ENCODE results near the gene C16orf74. TPM values are rescaled to one million over a fixed set of nuclear protein-coding genes. Genes with fewer than 3 reads are reported as not detected.
A peak's percentile ranks its signal among the peaks of the same experiment; 100 is the strongest.

The C16orf74 gene
- total RNA-seq, 1 donor = 0.81 TPM

GRCh38 chr16:85715169-85716021, 35.5 kb downstream of the C16orf74 start:
- no peak overlapping the region for H3K4me3 ChIP-seq (ENCODE audit: low read depth, low read length)
- peak; percentile 22 for DNase-seq (ENCODE audit: low read depth)
- TF ChIP-seq, protein P1, sequence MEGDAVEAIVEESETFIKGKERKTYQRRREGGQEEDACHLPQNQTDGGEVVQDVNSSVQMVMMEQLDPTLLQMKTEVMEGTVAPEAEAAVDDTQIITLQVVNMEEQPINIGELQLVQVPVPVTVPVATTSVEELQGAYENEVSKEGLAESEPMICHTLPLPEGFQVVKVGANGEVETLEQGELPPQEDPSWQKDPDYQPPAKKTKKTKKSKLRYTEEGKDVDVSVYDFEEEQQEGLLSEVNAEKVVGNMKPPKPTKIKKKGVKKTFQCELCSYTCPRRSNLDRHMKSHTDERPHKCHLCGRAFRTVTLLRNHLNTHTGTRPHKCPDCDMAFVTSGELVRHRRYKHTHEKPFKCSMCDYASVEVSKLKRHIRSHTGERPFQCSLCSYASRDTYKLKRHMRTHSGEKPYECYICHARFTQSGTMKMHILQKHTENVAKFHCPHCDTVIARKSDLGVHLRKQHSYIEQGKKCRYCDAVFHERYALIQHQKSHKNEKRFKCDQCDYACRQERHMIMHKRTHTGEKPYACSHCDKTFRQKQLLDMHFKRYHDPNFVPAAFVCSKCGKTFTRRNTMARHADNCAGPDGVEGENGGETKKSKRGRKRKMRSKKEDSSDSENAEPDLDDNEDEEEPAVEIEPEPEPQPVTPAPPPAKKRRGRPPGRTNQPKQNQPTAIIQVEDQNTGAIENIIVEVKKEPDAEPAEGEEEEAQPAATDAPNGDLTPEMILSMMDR (IDR thresholded peaks at IDR 0.05; ENCODE audit: insufficient read depth, low read length) = no peak

DNA sequence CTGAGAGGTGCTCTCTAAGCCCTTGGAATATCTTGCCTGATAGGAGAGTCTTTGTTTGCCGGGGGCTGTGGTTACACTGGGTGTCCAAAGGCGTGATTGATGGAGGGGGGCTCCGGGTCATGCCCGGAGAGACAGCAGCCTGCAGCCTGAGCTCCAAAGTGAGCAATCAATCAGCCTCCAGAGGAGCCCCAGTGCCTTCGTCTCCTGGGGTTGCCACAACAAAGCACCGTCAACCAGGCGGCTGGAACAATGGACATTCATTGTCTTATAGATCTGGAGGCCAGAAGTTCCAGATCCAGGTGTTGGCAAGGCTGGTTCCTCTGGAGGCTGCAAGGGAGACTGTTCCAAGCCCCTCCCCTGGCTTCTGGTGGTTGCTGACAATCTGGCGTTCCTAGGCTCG, 38.1 kb downstream of the C16orf74 start:
- TF ChIP-seq, protein P1 (IDR thresholded peaks at IDR 0.05; ENCODE audit: insufficient read depth, low read length) = no peak
- H3K4me3 ChIP-seq (ENCODE audit: low read depth, low read length) = no peak overlapping the region
- DNase-seq (ENCODE audit: low read depth) = no peak

DNA sequence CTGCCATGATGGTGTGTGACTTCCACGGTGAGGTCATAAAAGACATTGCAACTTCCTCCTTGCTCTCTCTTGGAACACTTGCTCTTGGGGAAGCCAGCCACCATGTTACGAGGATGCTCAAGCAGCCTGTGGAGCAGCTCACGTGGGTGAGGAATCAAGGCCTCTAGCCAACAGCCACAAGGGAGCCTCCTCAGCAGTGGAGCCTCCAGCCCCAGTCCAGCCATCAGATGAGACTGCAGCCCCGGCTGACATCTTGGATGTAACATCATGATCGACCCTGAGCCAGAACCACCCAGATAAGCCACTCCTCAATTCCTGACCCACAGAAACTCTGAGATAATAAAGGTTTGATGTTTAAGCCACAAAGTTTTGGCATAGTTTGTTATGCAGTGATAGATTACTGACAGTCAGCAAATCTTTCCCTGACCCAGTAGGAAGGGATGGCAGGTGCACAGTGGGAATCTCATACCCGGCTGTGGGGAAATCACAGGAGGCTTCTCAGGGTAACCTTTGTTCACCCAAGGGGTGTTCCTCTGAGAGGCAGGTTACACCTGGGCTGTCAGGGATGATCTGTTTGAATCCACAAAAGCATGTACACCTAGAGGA, 38.8 kb downstream of the C16orf74 start:
- no peak overlapping the region for H3K4me3 ChIP-seq (ENCODE audit: low read depth, low read length)
- DNase-seq (ENCODE audit: low read depth) = no peak
- TF ChIP-seq, protein P1 (IDR thresholded peaks at IDR 0.05; ENCODE audit: insufficient read depth, low read length) = no peak

DNA sequence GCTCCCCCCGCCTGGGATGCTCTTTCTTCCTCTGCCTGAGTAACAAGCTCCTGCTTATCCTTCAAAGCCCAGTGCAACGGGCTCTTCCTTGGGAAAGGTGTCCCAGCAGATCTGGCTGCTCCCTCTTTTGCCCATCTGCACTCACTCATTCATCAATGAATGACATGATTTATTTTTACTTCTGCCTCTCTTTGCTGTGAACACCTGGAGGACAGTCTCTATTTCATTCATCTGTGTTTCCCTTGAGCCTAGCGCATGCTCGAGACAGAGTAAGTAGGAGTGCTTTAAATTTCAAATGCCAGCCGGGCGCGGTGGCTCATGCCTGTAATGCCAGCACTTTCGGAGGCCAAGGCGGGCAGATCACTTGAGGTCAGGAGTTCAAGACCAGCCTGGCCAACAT, 40.2 kb downstream of the C16orf74 start:
- TF ChIP-seq, protein P1 (IDR thresholded peaks at IDR 0.05; ENCODE audit: insufficient read depth, low read length) = no peak
- no peak for DNase-seq (ENCODE audit: low read depth)

GRCh38 chr16:85709766-85710585, 40.9 kb downstream of the C16orf74 start:
- TF ChIP-seq, protein P1 (IDR thresholded peaks at IDR 0.05; ENCODE audit: insufficient read depth, low read length) = no peak
- DNase-seq (ENCODE audit: low read depth) = no peak
- no peak overlapping the region for H3K4me3 ChIP-seq (ENCODE audit: low read depth, low read length)

More for the DNA sequence above, 40.2 kb downstream of the C16orf74 start:
- H3K4me3 ChIP-seq (ENCODE audit: low read depth, low read length) = no peak overlapping the region

DNA sequence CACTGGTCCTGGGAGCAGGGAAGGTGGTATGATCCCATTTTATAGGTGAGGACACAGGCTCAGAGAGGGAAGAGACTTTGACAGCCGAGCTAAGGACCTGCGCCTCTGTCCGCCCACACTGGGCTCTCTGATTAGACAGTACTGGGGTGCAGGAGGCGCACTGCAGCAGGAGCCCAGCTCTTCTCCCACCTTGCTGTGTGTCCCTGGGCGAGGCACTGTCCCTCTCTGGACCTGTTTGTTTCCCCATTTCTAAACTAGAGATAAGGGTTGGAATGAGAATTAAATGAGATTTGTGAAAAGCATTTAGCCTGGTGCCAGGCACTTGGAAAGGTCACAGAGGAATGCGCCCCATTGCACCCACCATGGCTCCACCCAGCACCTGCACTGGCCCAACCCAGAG, 42.6 kb downstream of the C16orf74 start:
- DNase-seq (ENCODE audit: low read depth) = no peak
- no peak overlapping the region for H3K4me3 ChIP-seq (ENCODE audit: low read depth, low read length)
- TF ChIP-seq, protein P1 (IDR thresholded peaks at IDR 0.05; ENCODE audit: insufficient read depth, low read length) = no peak
